PFSK-1 (cell line): ENCODE data around the gene FAM168A.
A peak's percentile ranks its signal among the peaks of the same experiment; 100 is the strongest.

Source experiments
- FOXP2 ChIP-seq: optimal IDR thresholded peaks from 2 replicates; pipeline ENCODE3; 2011; ENCODE audit warnings: borderline replicate concordance, control low read depth, inconsistent platforms; ENCODE audit not compliant: insufficient read depth; ENCODE audit errors: extremely low read length, extremely low read depth
- POLR2AphosphoS5 ChIP-seq: IDR thresholded peaks from 2 replicates; pipeline ENCODE4 v1.6.1; 2012; ENCODE audit warnings: low read depth, mild to moderate bottlenecking, control low read depth, low read length, moderate library complexity
- REST ChIP-seq, 2 experiments: IDR thresholded peaks; 2 replicates each; pipeline versions ENCODE4 v1.6.1 to v1.8.0; 2011 to 2012; ENCODE audit warnings: low read depth in 2 of 2, low read length in 2 of 2, control low read depth in 1 of 2, inconsistent platforms in 1 of 2, mild to moderate bottlenecking in 1 of 2, moderate library complexity in 1 of 2; ENCODE audit not compliant: insufficient read depth in 1 of 2
- SIN3A ChIP-seq: IDR thresholded peaks from 2 replicates; pipeline ENCODE4 v1.6.1; 2012; ENCODE audit warnings: mild to moderate bottlenecking, low read length, moderate library complexity, borderline replicate concordance; ENCODE audit not compliant: insufficient read depth
- TAF1 ChIP-seq: IDR thresholded peaks from 2 replicates; pipeline ENCODE4 v1.6.1; 2012; ENCODE audit warnings: low read length, control low read depth, borderline replicate concordance; ENCODE audit not compliant: insufficient read depth

The FAM168A gene

GRCh38 chr11:73538381-73538872 lies 59.5 kb downstream of the FAM168A start:
- TF ChIP-seq FOXP2 (no peak), SIN3A (0 out of 2 replicates have a peak, but pooled peaks have one; percentile 23)

GRCh38 chr11:73537969-73538368 lies 59.9 kb downstream of the FAM168A start:
- no peak for TF ChIP-seq FOXP2
- TF ChIP-seq TAF1: no peak
- TF ChIP-seq POLR2AphosphoS5: no peak

GRCh38 chr11:73536961-73537360 lies 61.0 kb downstream of the FAM168A start:
- TF ChIP-seq REST (IDR thresholded peaks at IDR 0.05; ENCODE audit: insufficient read depth in 1 of 2, low read depth in 2 of 2, low read length in 2 of 2): no peak
- TF ChIP-seq SIN3A: no peak
- no peak for TF ChIP-seq POLR2AphosphoS5
- TF ChIP-seq TAF1: no peak
- TF ChIP-seq FOXP2: no peak

- TF ChIP-seq REST (IDR thresholded peaks at IDR 0.05; ENCODE audit: insufficient read depth in 1 of 2, low read depth in 2 of 2, low read length in 2 of 2) (no peak), TAF1 (no peak), FOXP2 (no peak), SIN3A (no peak), POLR2AphosphoS5 (no peak)
Observed at GRCh38 chr11:73532310-73532709, 65.6 kb downstream of the FAM168A start.

GRCh38 chr11:73531386-73531785 lies 66.5 kb downstream of the FAM168A start:
- TF ChIP-seq REST (IDR thresholded peaks at IDR 0.05; ENCODE audit: insufficient read depth in 1 of 2, low read depth in 2 of 2, low read length in 2 of 2) (no peak), FOXP2 (no peak), SIN3A (no peak), TAF1 (no peak), POLR2AphosphoS5 (no peak)

- TF ChIP-seq FOXP2: no peak
- TF ChIP-seq SIN3A: no peak
- no peak for TF ChIP-seq REST (IDR thresholded peaks at IDR 0.05; ENCODE audit: insufficient read depth in 1 of 2, low read depth in 2 of 2, low read length in 2 of 2)
- no peak for TF ChIP-seq POLR2AphosphoS5
- no peak for TF ChIP-seq TAF1
Observed at GRCh38 chr11:73530109-73530508, 67.8 kb downstream of the FAM168A start.
